ENCODE results near the gene SLC10A6. TPM values are rescaled to one million over a fixed set of nuclear protein-coding genes. Genes with fewer than 3 reads are reported as not detected.

The SLC10A6 gene
- total RNA-seq, 1 experiment from 2014 or later: not detected

DNA sequence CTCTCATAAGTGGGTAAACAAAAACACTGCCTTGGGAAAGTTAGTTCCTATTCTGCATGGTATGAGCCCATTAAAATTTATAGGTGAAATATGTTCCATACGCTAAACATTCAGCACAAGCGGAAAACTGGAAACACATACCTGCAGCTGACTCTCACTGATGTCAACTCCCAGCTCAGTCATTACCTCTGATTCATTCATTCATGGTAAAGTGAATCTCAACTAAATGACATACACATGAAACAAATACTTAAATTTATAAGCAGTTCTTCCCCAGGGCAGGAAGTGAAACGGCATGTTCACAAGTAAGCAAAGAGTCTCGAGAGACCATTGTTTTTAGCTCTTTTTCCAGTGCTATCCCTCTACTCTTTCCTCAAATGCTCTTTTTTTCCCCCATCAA lies 1.6 kb downstream of the SLC10A6 start:
- no peak for DNase-seq (ENCODE audit: low read depth)

DNA sequence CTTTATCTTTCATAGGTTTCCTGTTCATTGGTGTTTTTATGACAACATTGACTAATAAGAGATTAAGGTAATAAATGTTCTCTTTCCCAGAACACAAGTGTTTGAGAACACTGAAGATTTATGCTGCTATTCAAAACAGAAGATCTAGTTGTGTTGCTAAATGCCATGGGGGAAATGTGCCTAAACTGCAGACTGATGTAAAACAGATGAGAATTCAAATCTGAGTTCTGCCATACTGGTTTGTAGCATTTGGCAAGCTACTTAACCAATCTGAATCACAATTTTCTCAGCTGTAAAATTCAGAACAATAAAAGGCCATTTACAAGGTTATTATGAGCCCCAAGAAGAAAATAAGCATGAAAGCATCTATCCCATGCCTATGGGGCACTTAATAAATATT lies 2.3 kb downstream of the SLC10A6 start:
- no peak for DNase-seq (ENCODE audit: low read depth)

DNA sequence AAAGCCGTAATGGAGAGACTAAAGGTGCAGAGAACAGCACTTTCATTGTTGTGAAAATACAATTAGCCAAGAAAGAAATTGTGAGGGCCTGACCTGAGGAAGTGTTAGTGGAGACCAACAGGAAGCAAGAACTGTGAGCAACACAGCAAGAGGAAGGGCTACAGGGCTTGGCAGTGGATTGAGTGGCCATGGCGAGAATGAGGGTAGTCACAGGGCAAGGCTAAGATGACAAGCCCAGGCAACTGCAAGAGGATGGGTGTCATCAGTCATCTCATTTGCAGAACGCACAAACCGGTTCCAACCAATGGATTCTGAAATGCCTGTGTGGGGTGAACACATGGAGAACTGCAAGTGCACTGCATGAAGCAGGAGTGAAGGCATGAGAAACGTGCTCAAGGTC lies 3.6 kb downstream of the SLC10A6 start:
- DNase-seq (ENCODE audit: low read depth): no peak

DNA sequence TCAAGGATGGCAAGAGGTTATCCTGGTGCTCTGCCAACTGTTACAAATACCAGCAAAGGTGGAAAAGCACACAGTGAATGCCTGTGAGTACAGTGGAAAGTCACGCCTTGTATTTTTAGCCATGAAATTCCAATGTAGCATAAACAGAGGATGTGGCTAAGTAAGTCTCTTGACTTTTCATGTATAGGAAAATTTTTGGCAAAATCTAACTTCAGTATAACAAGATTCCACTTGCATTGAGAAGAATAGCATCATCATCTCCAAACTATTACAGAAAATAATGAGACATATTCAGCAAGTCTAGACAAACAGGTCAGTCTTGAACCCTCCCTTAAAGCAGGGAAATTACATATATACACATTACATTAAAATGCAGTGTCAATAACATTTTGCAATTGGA lies 7.9 kb downstream of the SLC10A6 start:
- DNase-seq (ENCODE audit: low read depth): no peak

DNA sequence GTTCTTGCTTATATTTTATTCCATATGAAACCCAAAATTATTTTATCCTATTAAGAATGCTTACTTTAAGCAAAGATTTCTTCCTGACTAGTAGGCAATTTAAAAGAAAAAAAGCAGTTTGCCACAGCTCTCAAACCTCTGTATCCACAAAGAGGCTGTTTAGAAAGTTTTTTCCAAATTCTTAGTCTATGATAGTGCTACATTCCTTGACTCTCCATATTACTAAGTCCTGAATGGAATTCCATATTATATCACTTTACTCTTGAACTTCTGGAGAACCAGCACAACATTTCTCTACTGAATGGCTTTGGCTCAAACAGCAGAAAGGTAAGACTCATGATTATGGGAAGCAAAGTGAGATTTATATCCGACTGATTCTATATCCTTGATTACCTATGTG lies 8.3 kb downstream of the SLC10A6 start:
- no peak for DNase-seq (ENCODE audit: low read depth)

DNA sequence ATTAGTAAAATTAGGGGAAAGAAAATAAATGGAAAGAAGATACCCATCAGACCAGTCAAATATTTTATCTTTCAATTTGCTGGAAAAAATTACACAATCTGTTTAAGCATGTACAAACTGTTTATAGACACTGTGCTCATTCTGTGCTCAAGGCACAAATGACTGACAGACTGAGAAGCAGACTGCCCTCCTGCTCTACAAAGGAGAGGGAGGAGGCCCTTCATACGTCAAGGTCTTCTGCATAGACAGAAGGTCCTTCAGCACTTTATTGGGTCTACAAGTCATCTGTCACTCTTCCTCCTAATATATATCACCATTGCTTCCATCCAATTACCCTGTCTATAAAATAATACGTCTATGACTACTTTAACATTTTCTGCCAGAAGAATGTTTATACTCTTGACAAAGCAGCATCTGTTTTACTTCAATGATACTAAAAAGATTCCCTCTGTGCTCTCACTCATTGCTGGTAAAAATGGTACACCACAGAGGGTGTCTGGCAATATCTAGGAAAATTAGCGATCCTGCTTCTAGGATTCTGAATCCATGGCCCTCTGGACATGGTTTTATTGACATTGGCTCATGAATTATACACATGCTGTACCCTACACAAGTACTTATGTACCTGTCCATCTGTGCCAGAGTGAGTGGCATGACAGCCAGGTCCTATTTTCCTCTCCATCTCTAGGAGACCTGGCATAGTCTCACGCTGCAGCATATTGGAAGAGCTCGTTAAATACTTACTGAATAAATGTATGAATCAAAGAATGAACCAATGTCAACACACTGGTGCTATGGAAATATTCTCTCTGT lies 11.3 kb downstream of the SLC10A6 start:
- no peak for DNase-seq (ENCODE audit: low read depth)

DNA sequence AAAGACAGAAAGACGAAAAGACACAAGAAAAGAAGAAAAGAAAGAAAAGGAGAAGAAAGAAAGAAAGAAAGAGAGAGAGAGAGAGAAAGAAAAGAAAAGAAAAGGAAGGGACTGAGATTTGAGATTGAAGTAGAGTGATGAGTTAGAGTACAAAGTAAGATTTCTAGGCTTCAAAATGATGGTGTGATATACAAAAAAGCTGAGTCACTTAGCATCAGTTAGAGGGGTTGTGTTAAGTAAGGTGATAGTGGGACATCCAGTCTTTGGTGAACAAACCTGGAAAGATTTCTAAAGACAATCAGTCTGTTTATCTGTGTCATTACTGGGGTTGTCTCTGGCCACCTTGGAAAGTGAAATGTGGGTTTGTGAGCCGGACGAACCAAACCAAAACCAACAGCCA lies 13.5 kb downstream of the SLC10A6 start:
- no peak for DNase-seq (ENCODE audit: low read depth)

DNA sequence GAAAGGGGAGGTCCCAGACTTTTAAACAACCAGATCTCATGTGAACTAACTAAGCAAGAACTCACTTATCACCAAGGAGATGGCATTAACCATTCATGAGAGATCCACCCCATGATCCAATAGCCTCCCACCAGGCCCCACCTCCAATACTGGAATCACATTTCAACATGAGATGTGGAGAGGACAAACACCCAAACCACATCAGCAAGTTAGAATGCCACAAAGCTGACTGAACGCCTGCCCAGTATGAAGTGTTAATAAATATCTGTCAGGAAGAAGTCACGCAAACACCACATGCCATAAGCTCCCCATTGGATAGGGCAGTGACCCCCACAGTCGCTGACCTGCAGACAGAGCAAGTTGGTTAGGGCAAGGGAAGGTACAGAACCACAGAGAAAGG lies 14.3 kb downstream of the SLC10A6 start:
- DNase-seq (ENCODE audit: low read depth): peak; percentile 4

DNA sequence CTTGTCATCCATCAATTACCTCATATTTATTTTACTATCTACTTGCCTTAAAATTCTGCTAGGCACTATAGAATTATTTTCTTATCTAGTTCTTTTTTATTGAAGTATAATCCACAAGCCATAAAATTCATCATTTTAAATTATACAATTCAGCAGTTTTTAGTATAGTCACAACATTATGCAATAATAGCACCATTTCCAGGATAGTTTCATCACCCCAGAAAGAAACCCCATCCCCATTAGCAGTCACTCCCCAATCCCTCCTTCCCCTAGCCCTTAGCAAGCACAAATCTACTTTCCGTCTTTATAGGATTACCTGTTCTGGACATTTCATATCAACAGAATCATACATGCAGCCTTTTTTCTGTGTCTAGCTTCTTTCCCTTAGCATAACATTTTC lies 15.6 kb downstream of the SLC10A6 start:
- DNase-seq (ENCODE audit: low read depth): no peak

DNA sequence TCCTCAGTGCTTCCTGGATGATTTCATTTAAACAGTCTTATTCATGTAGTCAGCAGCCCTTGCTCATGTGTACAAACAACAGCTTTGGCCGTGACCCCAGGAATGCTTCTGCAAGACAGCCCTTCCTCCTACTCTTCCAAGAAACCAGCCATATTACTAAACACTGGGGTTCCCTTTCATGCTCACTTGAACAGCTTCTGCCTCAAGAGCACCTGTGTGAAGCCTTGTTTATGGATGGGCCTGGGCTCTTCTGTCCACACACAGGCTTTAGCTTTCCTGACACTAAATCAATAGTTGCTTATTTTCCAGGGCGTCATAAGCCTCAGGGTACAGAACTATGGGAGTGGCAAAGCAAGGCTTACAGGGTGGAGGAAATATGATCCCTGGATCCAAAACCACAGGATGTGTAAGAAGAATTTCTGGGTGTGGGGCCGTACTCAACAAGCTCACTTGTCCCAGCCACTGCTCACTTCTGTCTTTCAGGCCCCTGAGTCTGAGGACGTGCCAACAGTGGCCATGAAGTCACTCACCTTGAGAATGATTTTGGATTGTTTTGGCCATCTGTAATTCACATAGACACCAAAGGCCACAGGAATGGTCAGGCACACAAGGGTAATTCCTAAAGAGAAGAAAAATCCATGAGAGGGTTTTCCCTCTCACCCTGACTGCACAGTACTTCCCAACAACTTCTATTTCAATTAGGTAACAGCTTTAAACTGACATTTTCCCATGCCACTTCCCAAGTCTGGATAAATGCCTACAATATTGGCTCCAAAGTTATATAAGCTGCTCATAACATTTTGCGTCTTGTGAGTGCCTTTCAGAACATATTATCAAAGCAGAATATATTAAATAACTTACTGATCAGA lies 17.7 kb downstream of the SLC10A6 start:
- peak; percentile 43 for DNase-seq (ENCODE audit: low read depth)

DNA sequence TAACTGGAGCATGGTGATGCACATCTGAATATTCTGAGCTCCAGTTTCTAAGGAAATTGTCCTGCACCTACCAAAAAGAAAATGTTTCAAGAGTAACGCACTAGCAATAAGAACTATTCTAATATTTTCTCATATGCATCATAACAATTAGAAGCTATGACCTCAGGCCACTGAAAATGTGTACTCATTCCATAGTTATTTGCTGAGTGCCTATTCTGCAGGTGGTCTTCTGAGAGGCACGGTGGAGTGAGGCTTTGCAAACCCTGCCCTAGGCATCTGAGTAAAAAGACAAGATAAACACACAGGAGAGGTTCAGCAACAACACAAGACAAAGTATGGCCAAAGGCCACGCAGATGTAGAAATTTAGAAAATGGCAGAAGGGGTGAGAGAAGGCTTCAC lies 23.7 kb downstream of the SLC10A6 start:
- DNase-seq (ENCODE audit: low read depth): no peak

DNA sequence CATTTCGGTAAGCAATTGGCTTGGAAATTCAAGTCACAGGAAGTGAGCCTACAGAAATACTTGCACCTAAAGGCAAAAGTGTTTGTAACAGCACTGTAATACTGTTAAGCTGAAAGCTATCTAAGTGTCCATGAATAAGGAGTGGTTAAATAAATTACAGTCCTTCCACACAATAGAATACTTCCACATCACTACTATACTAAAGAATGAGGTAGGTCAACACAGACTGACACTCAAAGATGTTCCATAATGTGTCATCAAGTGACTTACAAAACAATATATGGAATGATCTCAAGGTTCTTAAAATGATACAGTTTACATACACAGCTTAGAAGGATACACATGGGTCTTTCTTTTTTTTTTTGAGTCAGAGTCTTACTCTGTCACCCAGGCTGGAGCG lies 27.0 kb downstream of the SLC10A6 start:
- DNase-seq (ENCODE audit: low read depth): no peak

DNA sequence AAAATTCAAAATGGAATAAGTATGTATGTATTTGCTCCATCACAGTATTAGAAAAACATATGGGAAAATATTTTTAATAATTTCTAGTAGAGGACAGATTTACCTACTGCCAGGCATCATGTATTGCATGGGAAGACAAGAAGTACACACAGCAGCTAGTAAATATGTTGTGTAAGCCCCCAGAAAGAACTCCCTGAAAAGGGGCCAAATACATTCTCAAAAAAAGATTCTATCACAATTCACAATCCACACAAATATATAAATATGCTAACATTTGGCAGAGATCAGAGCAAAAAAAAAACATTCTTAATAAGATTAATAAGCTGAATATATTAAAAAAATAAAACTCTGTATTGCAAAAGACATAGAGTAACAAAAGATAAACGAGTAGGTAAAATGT lies 28.0 kb downstream of the SLC10A6 start:
- DNase-seq (ENCODE audit: low read depth): no peak

DNA sequence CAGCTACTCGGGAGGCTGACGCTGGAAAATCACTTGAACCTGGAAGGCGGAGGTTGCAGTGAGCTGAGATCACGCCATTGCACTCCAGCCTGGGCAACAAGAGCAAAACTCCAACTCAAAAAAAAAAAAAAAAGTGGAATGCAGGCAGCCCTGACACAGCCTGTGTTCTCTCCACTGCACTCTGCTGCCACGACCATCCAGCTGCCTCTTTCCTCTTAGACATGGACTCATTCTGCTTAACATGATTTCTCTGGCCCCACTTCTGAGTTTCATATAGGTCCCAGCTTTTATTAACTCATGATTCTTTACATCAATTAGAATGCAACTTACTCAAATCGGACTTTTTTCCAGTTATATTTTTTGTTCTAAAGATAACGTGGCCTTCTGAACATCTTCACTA lies 29.6 kb downstream of the SLC10A6 start:
- DNase-seq (ENCODE audit: low read depth): no peak

DNA sequence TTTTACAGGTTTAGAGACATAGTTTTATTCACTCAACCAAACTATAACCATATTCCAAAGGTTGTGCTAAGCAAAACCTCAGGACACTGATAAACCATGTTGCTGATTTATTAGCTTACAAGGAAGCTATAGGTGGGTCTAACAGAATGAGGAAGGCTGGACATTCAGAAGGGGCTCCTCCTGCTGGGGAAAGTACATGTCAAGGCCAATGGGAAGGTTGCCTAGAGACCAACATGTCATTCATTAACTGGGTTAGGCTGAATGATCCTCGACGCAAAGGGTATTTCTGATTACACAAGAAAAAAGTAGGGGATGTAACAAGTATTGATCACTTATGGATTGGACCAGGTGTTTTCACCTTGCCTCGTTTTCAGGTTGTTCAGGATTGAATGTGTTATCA lies 30.3 kb downstream of the SLC10A6 start:
- DNase-seq (ENCODE audit: low read depth): no peak

DNA sequence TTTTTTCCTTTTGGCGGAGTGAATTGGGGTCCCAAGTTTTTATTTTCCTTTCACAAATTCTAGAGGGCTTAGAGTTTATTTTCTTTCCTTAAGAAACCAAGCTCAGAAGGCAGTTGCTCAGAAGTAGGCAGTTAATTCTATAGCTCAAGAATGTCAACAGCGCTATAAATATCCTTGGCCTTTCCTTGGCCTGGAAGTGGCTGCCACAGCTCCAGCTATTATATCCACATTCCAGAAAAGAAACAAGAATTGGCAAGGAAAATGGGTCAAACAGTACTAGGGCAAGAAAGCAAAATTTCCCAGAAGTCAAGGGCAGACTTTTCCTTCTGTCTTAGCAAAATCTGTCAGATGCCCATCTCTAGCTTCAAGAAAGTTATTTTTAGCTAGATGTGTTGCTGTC lies 31.0 kb downstream of the SLC10A6 start:
- no peak for DNase-seq (ENCODE audit: low read depth)

DNA sequence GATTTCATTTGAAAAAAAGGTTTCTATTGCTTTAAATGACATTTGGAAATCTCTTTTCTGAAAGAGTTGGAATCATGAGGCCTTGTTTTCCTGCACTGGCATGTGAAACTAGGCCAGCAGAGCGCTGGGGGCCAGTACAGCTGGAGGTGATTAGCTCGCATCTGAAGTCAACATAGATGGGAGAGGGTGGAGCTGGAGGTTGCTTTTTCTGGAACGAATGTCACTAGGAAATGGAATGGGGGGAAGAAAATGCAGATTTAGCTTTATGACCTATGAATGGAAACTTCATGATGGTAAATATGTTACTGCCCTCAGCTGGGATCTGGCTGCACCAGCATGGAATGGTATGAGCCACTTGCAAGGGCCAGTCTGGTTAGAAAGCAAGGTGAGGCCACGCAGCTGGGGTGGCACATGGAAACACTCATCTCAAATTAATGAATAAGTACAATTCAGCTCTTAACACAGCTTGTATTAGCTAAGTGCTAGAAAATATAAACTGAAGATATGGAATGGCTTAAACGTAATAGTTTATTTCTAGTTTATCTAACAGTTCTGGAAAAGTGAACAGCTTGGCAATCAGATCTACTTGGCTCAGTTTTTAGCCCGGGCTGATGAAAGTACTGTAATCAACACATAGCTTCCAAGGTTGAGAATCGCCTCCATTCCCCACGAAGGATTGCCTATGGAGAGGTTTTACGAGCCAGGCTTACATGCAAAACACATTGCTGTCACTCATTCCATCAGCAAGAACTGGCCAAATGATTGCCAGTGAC lies 32.5 kb downstream of the SLC10A6 start:
- no peak for DNase-seq (ENCODE audit: low read depth)

DNA sequence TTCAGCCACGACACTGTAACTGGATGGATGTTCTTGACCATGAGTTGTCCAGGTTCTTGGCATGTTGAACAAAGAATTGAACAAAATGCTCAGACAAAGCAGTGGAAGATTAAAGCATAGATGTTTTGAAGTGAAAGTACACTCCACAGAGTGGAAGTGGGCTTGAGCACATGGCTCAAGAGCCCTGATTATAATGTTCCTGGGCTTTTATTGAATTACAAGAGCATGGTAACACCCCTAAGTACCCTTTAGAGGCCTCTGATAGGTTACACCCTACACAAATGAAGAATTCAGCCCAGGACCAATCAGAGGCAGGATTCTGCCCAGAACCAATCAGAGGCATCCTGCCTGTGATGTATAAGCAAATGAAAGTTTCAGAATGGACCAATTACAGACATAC lies 33.5 kb downstream of the SLC10A6 start:
- DNase-seq (ENCODE audit: low read depth): no peak

DNA sequence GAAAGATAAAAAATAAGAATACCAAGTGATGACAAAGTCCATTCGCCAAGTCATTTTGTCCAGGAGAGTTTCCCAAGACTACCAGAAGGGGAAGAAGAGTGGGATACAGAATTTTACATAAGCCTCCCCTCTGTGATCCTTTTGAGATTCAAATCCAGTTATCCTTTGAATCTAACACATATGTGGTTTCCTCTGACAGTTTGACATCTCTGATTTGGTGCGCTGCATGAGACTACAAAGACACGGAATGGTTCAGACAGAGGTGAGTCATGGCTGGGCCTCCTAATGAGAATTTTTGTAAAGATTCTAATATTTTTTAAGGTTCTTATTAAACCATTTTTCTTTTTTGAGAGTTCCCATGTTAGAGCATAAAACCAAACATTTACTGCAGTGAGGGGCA lies 38.3 kb downstream of the SLC10A6 start:
- no peak for DNase-seq (ENCODE audit: low read depth)

DNA sequence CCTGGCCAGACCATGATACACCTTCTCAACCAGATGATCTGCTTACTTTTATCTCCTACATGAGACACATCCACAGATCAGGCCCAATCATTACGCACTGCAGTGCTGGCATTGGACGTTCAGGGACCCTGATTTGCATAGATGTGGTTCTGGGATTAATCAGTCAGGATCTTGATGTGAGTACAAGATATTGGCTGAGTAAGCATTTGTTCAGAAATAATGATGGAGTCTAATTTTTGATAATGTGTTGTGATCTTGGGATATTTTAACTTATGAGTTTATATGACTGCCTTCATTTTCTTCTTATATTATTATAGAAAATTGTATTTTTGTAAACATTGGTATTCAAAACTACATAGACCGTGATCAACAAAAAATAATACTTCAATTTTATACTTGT lies 39.4 kb downstream of the SLC10A6 start:
- no peak for DNase-seq (ENCODE audit: low read depth)

DNA sequence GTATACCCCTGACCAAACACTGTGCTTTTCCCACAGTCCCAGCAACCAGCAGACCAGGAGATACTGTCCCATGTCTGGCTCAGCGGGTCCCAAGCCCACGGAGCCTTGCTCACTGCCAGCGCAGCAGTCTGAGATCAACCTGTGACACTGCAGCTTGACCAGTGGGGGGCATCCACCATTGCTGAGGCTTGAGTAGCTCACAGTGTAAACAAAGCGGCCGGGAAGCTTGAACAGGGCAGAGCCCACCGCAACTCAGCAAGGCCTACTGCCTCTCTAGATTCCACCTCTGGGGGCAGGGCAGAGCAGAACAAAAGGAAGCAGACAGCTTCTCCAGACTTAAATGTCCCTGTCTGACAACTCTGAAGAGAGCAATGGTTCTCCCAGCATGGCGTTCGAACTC lies 58.1 kb downstream of the SLC10A6 start:
- peak; percentile 0 for DNase-seq (ENCODE audit: low read depth)

DNA sequence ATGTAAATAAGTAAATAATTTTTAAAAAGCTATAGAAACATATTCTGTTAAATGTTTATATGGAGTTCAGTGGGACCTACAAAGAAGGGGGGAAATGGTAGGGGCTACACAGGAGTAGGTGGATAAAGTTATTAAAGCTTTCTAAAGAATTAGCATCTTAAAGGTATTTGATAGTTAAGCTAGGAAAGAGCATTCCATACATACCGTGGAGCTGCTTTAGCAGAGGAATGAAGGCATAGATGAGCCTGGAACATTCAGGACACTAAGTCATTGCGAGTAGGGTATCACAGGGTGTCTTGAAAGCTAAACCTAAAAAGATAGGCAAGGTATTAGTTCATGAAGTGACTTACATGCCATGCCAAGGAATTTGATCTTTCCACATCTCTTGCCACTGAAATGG lies 60.4 kb downstream of the SLC10A6 start:
- no peak for DNase-seq (ENCODE audit: low read depth)
